Activated B cell treated with CpG ODN at 0.5 μM for 24 hours (primary cell): ENCODE data around the gene ADAMTS14. TPM values are rescaled to one million over a fixed set of nuclear protein-coding genes. Genes with fewer than 3 reads are reported as not detected.
"Not testable (repeated sequence)": the region's sequence is repeated elsewhere in the genome, so short reads cannot be mapped to it uniquely, and the experiment has no call there.

Source experiments
- ATAC-seq: fragments of 200-7000 bp; cut with Tn5 transposase; one replicate; pipeline ENCODE4 v1.10.0; 2021; ENCODE audit warnings: low read depth, mild to moderate bottlenecking, moderate library complexity
- CTCF ChIA-PET: fragments of 350-600 bp; sonication (Branson Sonifier 250); formaldehyde crosslinking; loops from one replicate; lab custom pipeline; 2021; ENCODE audit warnings: antibody characterized with exemption; lab: Charles Lee
- POLR2A ChIA-PET: fragments of 350-600 bp; sonication (Branson Sonifier 250); formaldehyde crosslinking; loops from one replicate; lab custom pipeline; 2021; ENCODE audit warnings: antibody characterized with exemption; lab: Charles Lee
- DNase-seq: peaks from one replicate; pipeline ENCODE4 v3.0.0; 2022
- H3K27ac Mint-ChIP-seq: one replicate; pipeline ENCODE4 v1.8.0; 2020; ENCODE audit warnings: mixed read lengths
- H3K27me3 Mint-ChIP-seq: one replicate; pipeline ENCODE4 v1.8.0; 2021; ENCODE audit warnings: mixed read lengths
- H3K36me3 Mint-ChIP-seq: one replicate; pipeline ENCODE4 v1.8.0; 2021; ENCODE audit warnings: low read depth, mixed read lengths
- H3K4me1 Mint-ChIP-seq: one replicate; pipeline ENCODE4 v1.8.0; 2021; ENCODE audit warnings: mixed read lengths
- H3K4me3 Mint-ChIP-seq: one replicate; pipeline ENCODE4 v1.8.0; 2020; ENCODE audit warnings: mild to moderate bottlenecking, mixed read lengths
- H3K9me3 Mint-ChIP-seq: one replicate; pipeline ENCODE4 v1.8.0; 2020; ENCODE audit warnings: mixed read lengths
- intact Hi-C: fragments of 100-400 bp; cut with micrococcal nuclease; formaldehyde crosslinking; loops from one replicate; pipeline ENCODE4 v1.15.1; 2024
- total RNA-seq: library from RNA; stranded (reverse); gene quantifications from 2 replicates; pipeline ENCODE4 v1.2.3, GENCODE V29; 2022
- TF ChIP-seq, protein P1 (sequence below): fragments of 200-600 bp; IDR thresholded peaks from one replicate; pipeline ENCODE4 v1.8.0; 2022; ENCODE audit warnings: antibody characterized with exemption, mild to moderate bottlenecking

Gene ADAMTS14
- total RNA-seq, 1 donor from 2014 or later = 0.04 TPM

DNA sequence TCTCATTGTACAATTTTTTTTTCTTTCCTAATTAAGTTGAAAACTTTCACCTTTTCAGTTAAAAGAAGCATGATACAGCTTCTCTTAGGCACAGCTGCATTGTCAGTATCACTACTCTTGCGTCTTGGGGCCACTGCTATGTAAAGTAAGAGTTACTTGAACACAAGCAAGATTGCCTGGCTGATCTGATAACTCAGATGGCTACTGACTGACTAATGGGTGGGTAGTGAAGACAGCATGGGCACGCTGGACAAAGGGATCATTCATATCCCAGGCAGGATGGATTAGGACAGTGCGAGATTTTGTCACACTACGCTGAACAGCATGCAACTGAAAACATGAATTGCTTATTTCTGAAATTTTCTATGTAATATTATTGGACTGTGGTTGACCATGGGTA is 11.6 kb upstream of the ADAMTS14 start:
- Mint-ChIP-seq H3K36me3 (no peaks in the 10 kb centered on the region), H3K4me3 (no peak overlapping the region), H3K27ac (no peak overlapping the region), H3K9me3 (peaks cover 7% of the 10 kb centered on the region), H3K4me1 (peaks cover 11% of the 10 kb centered on the region), H3K27me3 (peaks cover 23% of the 10 kb centered on the region)
- intact Hi-C loops = no loop called here
- TF ChIP-seq, protein P1, sequence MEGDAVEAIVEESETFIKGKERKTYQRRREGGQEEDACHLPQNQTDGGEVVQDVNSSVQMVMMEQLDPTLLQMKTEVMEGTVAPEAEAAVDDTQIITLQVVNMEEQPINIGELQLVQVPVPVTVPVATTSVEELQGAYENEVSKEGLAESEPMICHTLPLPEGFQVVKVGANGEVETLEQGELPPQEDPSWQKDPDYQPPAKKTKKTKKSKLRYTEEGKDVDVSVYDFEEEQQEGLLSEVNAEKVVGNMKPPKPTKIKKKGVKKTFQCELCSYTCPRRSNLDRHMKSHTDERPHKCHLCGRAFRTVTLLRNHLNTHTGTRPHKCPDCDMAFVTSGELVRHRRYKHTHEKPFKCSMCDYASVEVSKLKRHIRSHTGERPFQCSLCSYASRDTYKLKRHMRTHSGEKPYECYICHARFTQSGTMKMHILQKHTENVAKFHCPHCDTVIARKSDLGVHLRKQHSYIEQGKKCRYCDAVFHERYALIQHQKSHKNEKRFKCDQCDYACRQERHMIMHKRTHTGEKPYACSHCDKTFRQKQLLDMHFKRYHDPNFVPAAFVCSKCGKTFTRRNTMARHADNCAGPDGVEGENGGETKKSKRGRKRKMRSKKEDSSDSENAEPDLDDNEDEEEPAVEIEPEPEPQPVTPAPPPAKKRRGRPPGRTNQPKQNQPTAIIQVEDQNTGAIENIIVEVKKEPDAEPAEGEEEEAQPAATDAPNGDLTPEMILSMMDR = no peak
- no peak for ATAC-seq
- DNase-seq = no peak
- ChIA-PET CTCF (no interaction called here), POLR2A (no interaction called here)

DNA sequence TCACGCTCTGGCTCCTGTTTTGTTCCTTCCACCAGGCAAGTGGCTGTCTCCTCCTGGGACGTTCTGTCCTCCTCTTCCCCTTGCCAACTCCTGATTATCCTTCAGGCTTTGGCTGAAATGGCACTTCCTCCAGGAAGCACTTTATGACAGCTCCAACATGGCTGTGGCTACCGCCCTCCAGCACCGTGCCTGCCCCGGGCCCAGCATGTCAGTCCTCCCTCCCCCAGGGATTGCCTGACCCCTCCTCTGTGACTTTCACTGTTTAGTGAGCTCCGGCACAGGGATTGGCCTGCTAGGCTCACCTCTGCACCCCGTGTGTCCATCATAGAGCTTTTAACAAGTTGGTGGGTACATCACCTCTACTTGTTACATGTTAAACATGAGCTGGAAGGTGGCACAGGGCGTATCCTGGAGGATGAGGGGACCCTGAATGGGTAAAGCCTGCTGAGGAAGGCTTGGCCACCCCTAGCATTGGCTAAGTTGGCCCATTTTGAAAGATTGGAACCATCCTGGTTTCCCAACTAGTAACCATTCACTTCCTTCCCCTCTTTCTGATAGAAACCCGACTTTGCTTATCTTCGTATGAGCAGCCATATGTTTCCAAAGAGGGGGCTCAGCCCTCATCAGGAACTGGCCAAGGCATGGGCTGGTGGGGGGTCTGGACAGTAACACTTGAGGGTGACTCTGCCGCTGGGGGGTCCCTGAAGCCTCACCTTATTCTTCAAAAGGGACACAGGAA is 10.5 kb upstream of the ADAMTS14 start:
- Mint-ChIP-seq H3K4me1 (peaks cover 12% of the 10 kb centered on the region), H3K27ac (no peak overlapping the region), H3K9me3 (peaks cover 7% of the 10 kb centered on the region), H3K36me3 (no peaks in the 10 kb centered on the region), H3K27me3 (peaks cover 23% of the 10 kb centered on the region), H3K4me3 (no peak overlapping the region)
- DNase-seq = no peak
- ATAC-seq = no peak
- intact Hi-C loops = no loop called here
- ChIA-PET CTCF (no interaction called here), POLR2A (no interaction called here)
- TF ChIP-seq, protein P1 = no peak

DNA sequence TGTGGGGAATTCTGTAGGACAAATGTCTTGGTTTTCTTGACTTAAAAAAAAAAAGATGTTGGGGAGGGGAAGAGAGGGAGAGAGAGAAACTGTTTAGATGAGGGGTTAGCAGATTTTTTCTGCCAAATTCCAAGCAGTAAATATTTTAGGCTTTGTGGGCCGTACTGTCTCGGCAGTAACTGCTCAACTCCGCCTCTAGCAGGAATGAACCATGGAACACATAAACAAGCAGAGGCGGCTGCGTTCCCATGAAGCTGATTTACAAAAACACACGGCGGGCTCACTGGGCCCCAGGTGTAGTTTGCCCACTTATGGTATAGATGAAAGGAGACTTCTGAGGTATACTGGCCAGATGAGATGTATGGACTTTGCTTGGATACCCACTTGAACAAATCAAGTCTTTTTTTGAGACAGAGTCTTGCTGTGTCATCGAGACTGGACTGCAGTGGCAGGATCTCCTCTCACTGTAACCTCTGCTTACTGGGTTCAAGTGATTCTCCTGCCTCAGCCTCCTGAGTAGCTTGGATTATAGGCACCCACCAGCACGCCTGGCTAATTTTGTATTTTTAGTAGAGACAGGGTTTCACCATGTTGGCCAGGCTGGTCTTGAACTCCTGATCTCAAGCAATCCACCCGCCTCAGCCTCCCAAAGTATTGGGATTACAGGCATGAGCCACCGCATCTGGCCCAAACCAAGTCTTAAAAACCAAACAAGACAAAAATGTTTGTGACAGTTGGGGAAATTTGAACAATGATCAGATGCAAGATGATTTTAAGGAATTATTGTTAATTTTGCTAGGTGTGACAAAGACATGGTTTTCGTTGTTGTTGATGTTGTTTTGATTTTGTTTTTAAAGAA is 9.7 kb upstream of the ADAMTS14 start:
- no peaks in the 10 kb centered on the region for H3K36me3 Mint-ChIP-seq
- no peak for ATAC-seq
- no peak overlapping the region for H3K27ac Mint-ChIP-seq
- DNase-seq = no peak
- peaks cover 23% of the 10 kb centered on the region for H3K27me3 Mint-ChIP-seq
- peaks cover 7% of the 10 kb centered on the region for H3K9me3 Mint-ChIP-seq
- H3K4me3 Mint-ChIP-seq = no peak overlapping the region
- intact Hi-C loops = no loop called here
- ChIA-PET CTCF (no interaction called here), POLR2A (interaction anchor here (0.8 kb wide), 1 partner anchor 257 kb away, joined by 4 read pairs; no protein-coding TSS in a partner anchor)
- peaks cover 15% of the 10 kb centered on the region for H3K4me1 Mint-ChIP-seq
- TF ChIP-seq, protein P1 = no peak

DNA sequence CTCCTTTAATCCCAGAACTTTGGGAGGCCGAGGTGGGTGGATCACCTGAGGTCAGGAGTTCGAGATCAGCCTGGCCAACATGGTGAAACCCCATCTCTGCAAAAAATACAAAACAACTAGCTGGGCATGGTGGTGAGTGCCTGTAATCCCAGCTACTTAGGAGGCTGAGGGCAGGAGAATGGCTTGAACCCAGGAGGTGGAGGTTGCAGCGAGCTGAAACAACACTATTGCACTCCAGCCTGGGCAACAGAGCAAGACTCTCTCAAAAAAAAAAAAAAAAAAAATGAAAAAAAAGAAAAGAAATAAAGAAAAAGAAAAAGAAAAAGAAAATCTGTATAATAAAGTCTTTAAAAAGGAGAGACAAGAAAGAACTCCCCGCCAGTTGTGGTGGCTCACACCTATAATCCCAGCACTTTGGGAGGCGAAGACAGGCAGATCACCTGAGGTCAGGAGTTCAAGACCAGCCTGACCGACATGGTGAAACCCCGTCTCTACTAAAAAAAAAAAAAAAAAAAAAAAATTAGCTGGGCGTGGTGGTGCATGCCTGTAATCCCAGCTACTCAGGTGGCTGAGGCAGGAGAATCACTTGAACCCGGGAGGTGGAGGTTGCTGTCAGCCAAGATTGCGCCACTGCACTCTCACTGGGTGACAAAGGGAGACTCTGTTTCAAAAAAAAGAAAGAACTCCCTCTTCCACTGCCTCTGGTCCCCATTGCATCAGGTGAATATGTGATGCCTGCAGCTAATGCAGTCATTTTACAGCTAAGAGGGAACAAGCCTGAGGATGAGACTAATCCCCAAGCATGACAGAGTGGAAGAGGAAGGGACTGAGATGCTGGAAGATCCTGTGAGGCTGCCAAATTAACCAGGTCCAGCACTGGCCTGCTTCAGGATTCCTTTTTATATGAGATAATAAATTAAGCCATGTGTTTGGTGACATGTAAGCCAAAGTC is 8.6 kb upstream of the ADAMTS14 start:
- H3K4me3 Mint-ChIP-seq, intact Hi-C loops, H3K27ac Mint-ChIP-seq: not testable (repeated sequence)

DNA sequence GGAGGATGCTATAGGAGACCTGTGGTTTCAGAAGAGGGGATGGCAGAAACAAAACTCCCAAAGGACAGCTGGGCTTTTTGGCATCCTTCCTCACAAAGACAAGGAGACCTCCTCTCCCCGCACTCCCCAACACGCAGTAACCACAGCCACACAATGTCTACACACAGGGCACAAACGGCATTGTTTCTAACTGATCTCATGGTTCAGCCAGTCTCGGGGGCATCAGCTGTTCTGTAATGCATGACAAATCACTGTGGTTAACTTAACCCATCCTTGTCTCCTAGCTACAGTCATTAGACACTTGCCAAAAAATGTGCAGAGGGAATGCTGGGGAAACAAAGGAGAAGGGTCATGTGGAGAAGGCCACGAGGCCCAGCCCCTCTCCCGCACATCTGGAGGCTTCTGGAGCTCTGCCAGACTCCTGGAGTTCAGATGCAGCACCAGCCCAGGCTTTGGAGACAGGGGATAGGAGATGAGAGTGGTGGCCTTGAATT is 7.6 kb upstream of the ADAMTS14 start:
- H3K27me3 Mint-ChIP-seq = peaks cover 22% of the 10 kb centered on the region
- peaks cover 5% of the 10 kb centered on the region for H3K9me3 Mint-ChIP-seq
- H3K36me3 Mint-ChIP-seq = no peaks in the 10 kb centered on the region
- H3K4me1 Mint-ChIP-seq = peaks cover 15% of the 10 kb centered on the region
- no peak overlapping the region for H3K4me3 Mint-ChIP-seq
- no peak for DNase-seq
- ChIA-PET POLR2A (no interaction called here), CTCF (no interaction called here)
- H3K27ac Mint-ChIP-seq = no peak overlapping the region
- TF ChIP-seq, protein P1 = no peak
- ATAC-seq = no peak
- intact Hi-C loops = no loop called here

More for the DNA sequence above, 8.6 kb upstream of the ADAMTS14 start:
- DNase-seq, H3K36me3 Mint-ChIP-seq, H3K9me3 Mint-ChIP-seq, CTCF ChIA-PET, ATAC-seq: not testable (repeated sequence)
- H3K4me1 Mint-ChIP-seq = peaks cover 15% of the 10 kb centered on the region
- POLR2A ChIA-PET = interaction anchor here (0.8 kb wide), 1 partner anchor 258 kb away, joined by 4 read pairs; no protein-coding TSS in a partner anchor
- peaks cover 25% of the 10 kb centered on the region for H3K27me3 Mint-ChIP-seq
